K562 (cell line): ENCODE results near the gene LSM14B. TPM values are rescaled to one million over a fixed set of nuclear protein-coding genes. Genes with fewer than 3 reads are reported as not detected.

Source experiments
- CEBPB ChIP-seq: fragments of 450-650 bp; IDR thresholded peaks from 2 replicates; pipeline ENCODE4 v1.6.1; 2016; ENCODE audit warnings: missing genetic modification characterization, missing compliant biosample characterization
- E2F6 ChIP-seq, 2 experiments: IDR thresholded peaks; 2 replicates each; pipeline ENCODE4 v1.6.1; 2011; ENCODE audit warnings: borderline replicate concordance in 1 of 2, control low read depth in 1 of 2, low read depth in 1 of 2, low read length in 1 of 2, mild to moderate bottlenecking in 1 of 2, mixed read lengths in 1 of 2, moderate library complexity in 1 of 2; ENCODE audit not compliant: insufficient read depth in 1 of 2, insufficient read length in 1 of 2, poor library complexity in 1 of 2, severe bottlenecking in 1 of 2; ENCODE audit errors: extremely low read depth in 1 of 2
- EGR1 ChIP-seq: fragments of 450-650 bp; conservative IDR thresholded peaks from 2 replicates; pipeline ENCODE4 v1.6.1; 2017; ENCODE audit warnings: mild to moderate bottlenecking
- ETV5 ChIP-seq: sonication (generic); formaldehyde crosslinking; IDR thresholded peaks from 2 replicates; pipeline ENCODE4 v1.4.0; 2020; ENCODE audit warnings: low read depth, mild to moderate bottlenecking, missing genetic modification reagents
- GABPB1 ChIP-seq: sonication (generic); formaldehyde crosslinking; IDR thresholded peaks from 2 replicates; pipeline ENCODE4 v1.8.0; 2022; ENCODE audit warnings: mild to moderate bottlenecking, missing genetic modification reagents
- MYC ChIP-seq, 2 experiments: fragments of 250-450 bp in 1 of 2; sonication (Bioruptor Pico) in 1 of 2; IDR thresholded peaks; 2 replicates each; pipeline versions ENCODE4 v1.5.1 to v1.6.1; 2012 to 2021; ENCODE audit warnings: low read depth in 2 of 2, borderline replicate concordance in 1 of 2, improper control_type of control experiment in 1 of 2, low read length in 1 of 2, mild to moderate bottlenecking in 1 of 2, moderate library complexity in 1 of 2
- POLR2AphosphoS2 ChIP-seq: IDR thresholded peaks from 2 replicates; pipeline ENCODE4 v1.6.1; 2012; ENCODE audit warnings: low read length, improper control_type of control experiment
- RCOR1 ChIP-seq, 2 experiments: IDR thresholded peaks; 2 replicates each; pipeline ENCODE4 v1.6.1; 2012; ENCODE audit warnings: low read depth in 2 of 2, low read length in 2 of 2, borderline replicate concordance in 1 of 2, improper control_type of control experiment in 1 of 2
- SAFB2 ChIP-seq: fragments of 200-400 bp; formaldehyde crosslinking; IDR thresholded peaks from 2 replicates; pipeline ENCODE4 v1.6.1; 2018; ENCODE audit warnings: borderline replicate concordance, low read length, low read depth, moderate library complexity; ENCODE audit not compliant: severe bottlenecking
- SMAD3 ChIP-seq: fragments of 450-650 bp; formaldehyde crosslinking; conservative IDR thresholded peaks from 2 replicates; pipeline ENCODE4 v1.4.0; 2020; ENCODE audit warnings: mild to moderate bottlenecking
- TBP ChIP-seq: optimal IDR thresholded peaks from 2 replicates; pipeline ENCODE3; 2011; ENCODE audit warnings: low read depth, low read length, improper control_type of control experiment
- polyA plus RNA-seq, 8 experiments: library from polyadenylated mRNA; depleted of rRNA in 4 of 8; stranded (reverse) in 5 of 8; unstranded in 3 of 8; fragments of >200 nt; fragmentation: Nextera tagmentation in 2 of 8; fragmentation: Illumina TruSeq in 1 of 8; extraction: Ambion mirVana in 2 of 8; extraction: Trizol in 1 of 8; gene quantifications; 2 replicates each; pipeline versions ENCODE4 v1.2.1 to v1.2.3, GENCODE V29; 2011 to 2014; ENCODE audit warnings: inconsistent platforms in 1 of 8, missing spikeins in 1 of 8
- total RNA-seq, 7 experiments: library from RNA; depleted of rRNA in 6 of 7; stranded (reverse); fragments of >200 nt in 6 of 7; fragmentation: Illumina TruSeq in 2 of 7; extraction: Trizol in 2 of 7; gene quantifications; 2 replicates each; pipeline versions ENCODE4 v1.2.1 to v1.2.3, GENCODE V29; 2011 to 2021; ENCODE audit warnings: low replicate concordance in 1 of 7
- TF ChIP-seq, protein P1 (sequence below): fragments of 450-650 bp; IDR thresholded peaks from 2 replicates; pipeline ENCODE4 v1.6.1; 2016; ENCODE audit warnings: borderline replicate concordance
- TF ChIP-seq, protein P2 (sequence below), 2 experiments: fragments of 450-650 bp; IDR thresholded peaks; 2 replicates each; pipeline ENCODE4 v1.6.1; 2018; ENCODE audit warnings: mild to moderate bottlenecking in 2 of 2, low read depth in 1 of 2; ENCODE audit not compliant: partially characterized antibody in 2 of 2
- TF ChIP-seq, protein P3 (sequence below): fragments of 250-450 bp; sonication (Bioruptor Pico); IDR thresholded peaks from 2 replicates; pipeline ENCODE4 v1.6.1; 2021; ENCODE audit warnings: mild to moderate bottlenecking

The LSM14B gene
- total and polyA plus RNA-seq, 9 of the 15 experiments (the other 6 are each of a cell fraction or from before 2014, with no cell fraction given), result 0.66 to 36.0 (median 20.2) TPM

DNA sequence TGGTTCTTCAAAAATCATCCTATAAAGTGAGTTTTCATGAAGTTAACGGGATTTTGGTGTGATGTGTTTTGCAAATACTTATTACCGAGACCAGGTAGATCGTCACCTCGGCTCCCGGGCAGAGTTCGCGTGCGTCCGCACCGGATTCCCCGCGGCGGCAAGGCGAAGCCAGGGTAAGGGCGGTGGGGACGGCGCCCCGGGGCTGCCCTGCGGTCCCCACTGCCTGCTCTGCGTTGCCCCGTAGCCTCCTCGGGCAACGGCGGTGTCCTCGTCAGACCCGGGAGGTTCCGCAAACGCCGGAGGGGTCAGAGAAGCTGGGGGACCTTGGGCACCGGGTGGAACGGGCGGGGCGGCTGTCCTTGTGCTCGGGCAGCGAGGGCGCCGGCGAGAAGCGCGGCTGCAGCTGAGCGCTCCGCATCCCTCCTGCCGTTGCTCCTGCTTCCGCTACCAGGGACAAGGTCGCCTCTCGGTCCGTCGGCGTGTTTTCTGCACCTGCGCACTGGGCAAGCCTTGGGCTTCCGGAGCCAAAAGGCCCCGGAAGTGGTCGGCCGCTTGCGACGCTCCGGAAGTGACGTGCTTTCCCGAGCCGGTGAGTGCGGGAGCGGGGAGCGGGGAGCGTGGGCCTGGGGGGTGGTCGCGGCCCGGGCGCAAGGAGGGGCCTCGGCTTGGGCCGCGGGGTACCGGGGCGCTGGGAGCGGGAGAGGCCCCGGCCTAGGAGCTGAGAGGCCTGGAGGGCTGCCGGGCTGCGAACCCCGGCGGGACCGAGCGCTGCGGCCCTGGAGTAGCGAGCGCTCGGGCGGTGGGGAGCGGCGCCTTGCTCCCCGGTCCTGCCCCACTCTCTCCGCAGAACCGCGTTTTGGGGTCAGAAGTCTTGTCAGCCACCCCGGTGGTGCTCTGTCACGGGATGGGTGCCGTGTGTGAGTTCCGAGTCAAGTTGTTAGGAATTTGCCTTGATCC is 60.5 kb downstream of the LSM14B start, which contains the start of gene MTG2 (continued):
- TF ChIP-seq EGR1 (peak; percentile 56), MYC (IDR thresholded peaks at IDR 0.05; ENCODE audit: low read depth, low read length) (peak; percentile 91), MYC (CRISPR knock-in tag; IDR thresholded peaks at IDR 0.05; ENCODE audit: borderline replicate concordance, low read depth) (peak; percentile 85; the same call in 1 of the 2 replicates), SMAD3 (CRISPR knock-in tag) (0 out of 2 replicates have a peak, but pooled peaks have one; percentile 38), CEBPB (tag) (no peak), TBP (peak; percentile 85), RCOR1 (IDR thresholded peaks at IDR 0.05; ENCODE audit: borderline replicate concordance in 1 of 2, low read depth in 2 of 2, low read length in 2 of 2) (peak in 1 of 2 experiments; percentile 46; a peak in 1 of 4 replicates), GABPB1 (CRISPR knock-in tag) (peak; percentile 97), E2F6 (IDR thresholded peaks at IDR 0.05; ENCODE audit: borderline replicate concordance in 1 of 2, extremely low read depth in 1 of 2, insufficient read depth in 1 of 2, insufficient read length in 1 of 2, low read depth in 1 of 2, low read length in 1 of 2, poor library complexity in 1 of 2, severe bottlenecking in 1 of 2) (peak; percentile 44 to 80), POLR2AphosphoS2 (peak; percentile 92; the same call in 1 of the 2 replicates), SAFB2 (no peak), ETV5 (CRISPR knock-in tag) (peak; percentile 90)
- TF ChIP-seq, protein P1, sequence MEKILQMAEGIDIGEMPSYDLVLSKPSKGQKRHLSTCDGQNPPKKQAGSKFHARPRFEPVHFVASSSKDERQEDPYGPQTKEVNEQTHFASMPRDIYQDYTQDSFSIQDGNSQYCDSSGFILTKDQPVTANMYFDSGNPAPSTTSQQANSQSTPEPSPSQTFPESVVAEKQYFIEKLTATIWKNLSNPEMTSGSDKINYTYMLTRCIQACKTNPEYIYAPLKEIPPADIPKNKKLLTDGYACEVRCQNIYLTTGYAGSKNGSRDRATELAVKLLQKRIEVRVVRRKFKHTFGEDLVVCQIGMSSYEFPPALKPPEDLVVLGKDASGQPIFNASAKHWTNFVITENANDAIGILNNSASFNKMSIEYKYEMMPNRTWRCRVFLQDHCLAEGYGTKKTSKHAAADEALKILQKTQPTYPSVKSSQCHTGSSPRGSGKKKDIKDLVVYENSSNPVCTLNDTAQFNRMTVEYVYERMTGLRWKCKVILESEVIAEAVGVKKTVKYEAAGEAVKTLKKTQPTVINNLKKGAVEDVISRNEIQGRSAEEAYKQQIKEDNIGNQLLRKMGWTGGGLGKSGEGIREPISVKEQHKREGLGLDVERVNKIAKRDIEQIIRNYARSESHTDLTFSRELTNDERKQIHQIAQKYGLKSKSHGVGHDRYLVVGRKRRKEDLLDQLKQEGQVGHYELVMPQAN, result peak; percentile 87; the same call in 1 of the 2 replicates
- TF ChIP-seq, protein P2, sequence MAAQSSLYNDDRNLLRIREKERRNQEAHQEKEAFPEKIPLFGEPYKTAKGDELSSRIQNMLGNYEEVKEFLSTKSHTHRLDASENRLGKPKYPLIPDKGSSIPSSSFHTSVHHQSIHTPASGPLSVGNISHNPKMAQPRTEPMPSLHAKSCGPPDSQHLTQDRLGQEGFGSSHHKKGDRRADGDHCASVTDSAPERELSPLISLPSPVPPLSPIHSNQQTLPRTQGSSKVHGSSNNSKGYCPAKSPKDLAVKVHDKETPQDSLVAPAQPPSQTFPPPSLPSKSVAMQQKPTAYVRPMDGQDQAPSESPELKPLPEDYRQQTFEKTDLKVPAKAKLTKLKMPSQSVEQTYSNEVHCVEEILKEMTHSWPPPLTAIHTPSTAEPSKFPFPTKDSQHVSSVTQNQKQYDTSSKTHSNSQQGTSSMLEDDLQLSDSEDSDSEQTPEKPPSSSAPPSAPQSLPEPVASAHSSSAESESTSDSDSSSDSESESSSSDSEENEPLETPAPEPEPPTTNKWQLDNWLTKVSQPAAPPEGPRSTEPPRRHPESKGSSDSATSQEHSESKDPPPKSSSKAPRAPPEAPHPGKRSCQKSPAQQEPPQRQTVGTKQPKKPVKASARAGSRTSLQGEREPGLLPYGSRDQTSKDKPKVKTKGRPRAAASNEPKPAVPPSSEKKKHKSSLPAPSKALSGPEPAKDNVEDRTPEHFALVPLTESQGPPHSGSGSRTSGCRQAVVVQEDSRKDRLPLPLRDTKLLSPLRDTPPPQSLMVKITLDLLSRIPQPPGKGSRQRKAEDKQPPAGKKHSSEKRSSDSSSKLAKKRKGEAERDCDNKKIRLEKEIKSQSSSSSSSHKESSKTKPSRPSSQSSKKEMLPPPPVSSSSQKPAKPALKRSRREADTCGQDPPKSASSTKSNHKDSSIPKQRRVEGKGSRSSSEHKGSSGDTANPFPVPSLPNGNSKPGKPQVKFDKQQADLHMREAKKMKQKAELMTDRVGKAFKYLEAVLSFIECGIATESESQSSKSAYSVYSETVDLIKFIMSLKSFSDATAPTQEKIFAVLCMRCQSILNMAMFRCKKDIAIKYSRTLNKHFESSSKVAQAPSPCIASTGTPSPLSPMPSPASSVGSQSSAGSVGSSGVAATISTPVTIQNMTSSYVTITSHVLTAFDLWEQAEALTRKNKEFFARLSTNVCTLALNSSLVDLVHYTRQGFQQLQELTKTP (IDR thresholded peaks at IDR 0.05; ENCODE audit: low read depth in 1 of 2, partially characterized antibody in 2 of 2), result no peak
- TF ChIP-seq, protein P3, sequence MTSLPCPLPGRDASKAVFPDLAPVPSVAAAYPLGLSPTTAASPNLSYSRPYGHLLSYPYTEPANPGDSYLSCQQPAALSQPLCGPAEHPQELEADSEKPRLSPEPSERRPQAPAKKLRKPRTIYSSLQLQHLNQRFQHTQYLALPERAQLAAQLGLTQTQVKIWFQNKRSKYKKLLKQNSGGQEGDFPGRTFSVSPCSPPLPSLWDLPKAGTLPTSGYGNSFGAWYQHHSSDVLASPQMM (CRISPR knock-in tag), result no peak
